ENCODE data around the gene ARHGAP5.

Gene ARHGAP5

GRCh38 chr14:32070282-32070681 lies 6.8 kb upstream of the ARHGAP5 start:
- Histone ChIP-seq H3K36me3 (ENCODE audit: control insufficient read depth, insufficient read depth, low read length) (no peaks in the 10 kb centered on the region), H3K4me3 (replicated peaks; ENCODE audit: low read depth, low read length) (no peak overlapping the region), H3K27me3 (replicated peaks; ENCODE audit: control insufficient read depth, insufficient read depth, low read length) (no peaks in the 10 kb centered on the region)
- no peak for DNase-seq (ENCODE audit: extremely low read depth, insufficient read length)
- TF ChIP-seq CTCF (IDR thresholded peaks at IDR 0.05; ENCODE audit: insufficient read depth, low read length, poor library complexity, severe bottlenecking), result no peak

GRCh38 chr14:32072676-32073075 lies 4.4 kb upstream of the ARHGAP5 start:
- Histone ChIP-seq H3K4me3 (replicated peaks; ENCODE audit: low read depth, low read length) (no peak overlapping the region), H3K36me3 (ENCODE audit: control insufficient read depth, insufficient read depth, low read length) (no peaks in the 10 kb centered on the region), H3K27me3 (replicated peaks; ENCODE audit: control insufficient read depth, insufficient read depth, low read length) (no peaks in the 10 kb centered on the region)
- DNase-seq (ENCODE audit: extremely low read depth, insufficient read length), result no peak
- no peak for TF ChIP-seq CTCF (IDR thresholded peaks at IDR 0.05; ENCODE audit: insufficient read depth, low read length, poor library complexity, severe bottlenecking)

- H3K36me3 ChIP-seq (ENCODE audit: control insufficient read depth, insufficient read depth, low read length), result no peaks in the 10 kb centered on the region
- no peaks in the 10 kb centered on the region for H3K27me3 ChIP-seq (replicated peaks; ENCODE audit: control insufficient read depth, insufficient read depth, low read length)
- no peak overlapping the region for H3K4me3 ChIP-seq (replicated peaks; ENCODE audit: low read depth, low read length)
- peak; percentile 35 for DNase-seq (ENCODE audit: extremely low read depth, insufficient read length)
- TF ChIP-seq CTCF (IDR thresholded peaks at IDR 0.05; ENCODE audit: insufficient read depth, low read length, poor library complexity, severe bottlenecking), result peak; percentile 65
Observed at GRCh38 chr14:32073537-32074189, 3.4 kb upstream of the ARHGAP5 start.

GRCh38 chr14:32074887-32075572 lies 2.1 kb upstream of the ARHGAP5 start:
- DNase-seq (ENCODE audit: extremely low read depth, insufficient read length), result no peak
- H3K27me3 ChIP-seq (replicated peaks; ENCODE audit: control insufficient read depth, insufficient read depth, low read length), result no peaks in the 10 kb centered on the region
- no peak overlapping the region for H3K4me3 ChIP-seq (replicated peaks; ENCODE audit: low read depth, low read length)
- H3K36me3 ChIP-seq (ENCODE audit: control insufficient read depth, insufficient read depth, low read length), result no peaks in the 10 kb centered on the region
- no peak for TF ChIP-seq CTCF (IDR thresholded peaks at IDR 0.05; ENCODE audit: insufficient read depth, low read length, poor library complexity, severe bottlenecking)

GRCh38 chr14:32075672-32076277 lies 1.3 kb upstream of the ARHGAP5 start:
- Histone ChIP-seq H3K4me3 (replicated peaks; ENCODE audit: low read depth, low read length) (peak overlapping the region; percentile 89), H3K36me3 (ENCODE audit: control insufficient read depth, insufficient read depth, low read length) (no peaks in the 10 kb centered on the region), H3K27me3 (replicated peaks; ENCODE audit: control insufficient read depth, insufficient read depth, low read length) (no peaks in the 10 kb centered on the region)
- no peak for TF ChIP-seq CTCF (IDR thresholded peaks at IDR 0.05; ENCODE audit: insufficient read depth, low read length, poor library complexity, severe bottlenecking)
- DNase-seq (ENCODE audit: extremely low read depth, insufficient read length), result no peak
